Ecto neural progenitor cell (in vitro differentiated cells): Measurements from ENCODE around the gene OSBPL2.

Source experiments
- DNase-seq: peaks from one replicate; pipeline ENCODE4 v3.0.0-alpha.2; 2018; ENCODE audit warnings: low spot score

Gene OSBPL2

DNA sequence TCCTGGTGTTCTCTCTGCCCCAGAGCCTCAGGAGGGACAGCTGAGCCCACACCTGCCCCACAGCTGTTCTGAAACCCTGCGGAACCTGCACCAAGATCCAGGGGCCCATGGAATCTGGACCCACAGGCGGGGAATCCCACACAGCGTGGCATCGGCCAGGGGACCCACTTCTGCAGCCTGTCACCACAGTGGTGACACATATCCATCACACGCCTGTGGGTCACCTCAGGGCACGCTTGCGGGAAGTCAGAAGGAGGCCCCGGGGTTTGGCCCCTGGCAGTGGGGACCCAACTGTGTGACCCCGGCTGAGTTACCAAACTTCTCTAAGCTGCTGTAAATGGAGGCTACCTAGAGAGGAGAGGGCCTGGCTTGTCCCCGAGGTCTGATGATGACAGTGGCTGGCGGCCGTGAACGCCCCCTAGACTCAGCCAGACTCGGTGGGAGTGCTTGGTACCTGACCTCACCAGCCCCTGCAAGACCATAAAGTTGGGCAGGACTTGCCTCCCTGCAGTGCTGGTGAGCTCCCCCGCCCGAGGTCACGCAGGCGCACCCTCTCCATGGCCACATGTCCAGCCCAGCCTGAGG is 16.0 kb upstream of the OSBPL2 start:
- no peak for DNase-seq

DNA sequence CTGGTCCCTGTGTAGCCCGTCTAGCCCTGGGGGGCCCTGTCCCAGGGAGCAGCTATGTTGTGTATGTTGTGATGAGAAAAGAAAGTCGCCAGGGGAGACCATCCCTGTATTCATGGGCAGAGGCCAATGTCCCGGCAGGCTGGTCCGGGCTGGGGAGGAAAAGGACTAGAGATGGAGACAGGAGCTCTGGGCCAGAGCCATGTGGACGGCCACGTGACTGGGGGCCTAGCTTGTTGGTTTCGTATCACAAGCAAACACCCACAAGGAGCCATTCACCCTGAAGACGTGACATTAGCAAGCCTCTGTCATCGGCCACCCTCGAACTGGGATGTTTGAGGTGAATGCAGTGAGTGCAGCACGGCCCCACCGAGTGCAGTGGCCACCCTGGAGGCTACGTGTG is 15.3 kb upstream of the OSBPL2 start:
- DNase-seq = no peak

GRCh38 chr20:62223571-62223970 is 14.8 kb upstream of the OSBPL2 start:
- DNase-seq = no peak

DNA sequence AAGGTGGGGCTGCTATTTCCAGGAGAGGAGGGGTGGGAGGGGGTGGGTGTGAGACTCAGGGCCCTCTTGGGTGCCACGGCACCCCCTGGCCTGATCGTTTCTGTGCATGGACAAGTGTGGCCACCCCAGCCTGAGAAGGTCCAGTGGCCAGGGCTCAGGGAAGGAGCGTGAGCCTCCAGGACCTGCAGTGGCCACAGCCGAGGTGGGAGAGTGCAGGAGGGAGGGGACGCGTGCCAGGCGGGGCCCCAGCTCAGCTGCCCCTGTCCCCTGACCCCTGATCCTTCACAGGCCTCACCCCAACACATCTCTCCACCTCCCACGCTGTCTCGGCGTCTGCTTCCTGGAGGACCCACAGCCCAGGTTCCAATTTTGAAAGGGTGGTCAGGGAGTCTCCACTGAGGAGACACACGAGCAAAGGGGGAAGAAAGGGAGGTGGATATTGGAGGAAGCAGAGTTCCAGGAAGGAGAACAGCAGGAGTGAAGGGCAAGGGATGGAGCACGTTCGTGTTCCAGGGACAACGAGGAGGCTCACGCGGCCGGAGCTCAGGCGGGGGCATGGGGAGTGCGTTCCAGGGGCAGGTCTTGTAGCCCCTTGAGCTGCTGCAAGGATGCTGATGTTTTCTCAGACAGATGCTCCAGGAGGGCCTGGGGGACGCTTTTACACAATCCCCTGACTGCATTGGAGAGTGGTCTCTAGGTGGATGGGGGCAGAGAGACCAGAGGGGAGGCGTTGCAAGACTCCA is 14.0 kb upstream of the OSBPL2 start:
- DNase-seq = no peak

GRCh38 chr20:62225026-62225425 is 13.3 kb upstream of the OSBPL2 start:
- no peak for DNase-seq

DNA sequence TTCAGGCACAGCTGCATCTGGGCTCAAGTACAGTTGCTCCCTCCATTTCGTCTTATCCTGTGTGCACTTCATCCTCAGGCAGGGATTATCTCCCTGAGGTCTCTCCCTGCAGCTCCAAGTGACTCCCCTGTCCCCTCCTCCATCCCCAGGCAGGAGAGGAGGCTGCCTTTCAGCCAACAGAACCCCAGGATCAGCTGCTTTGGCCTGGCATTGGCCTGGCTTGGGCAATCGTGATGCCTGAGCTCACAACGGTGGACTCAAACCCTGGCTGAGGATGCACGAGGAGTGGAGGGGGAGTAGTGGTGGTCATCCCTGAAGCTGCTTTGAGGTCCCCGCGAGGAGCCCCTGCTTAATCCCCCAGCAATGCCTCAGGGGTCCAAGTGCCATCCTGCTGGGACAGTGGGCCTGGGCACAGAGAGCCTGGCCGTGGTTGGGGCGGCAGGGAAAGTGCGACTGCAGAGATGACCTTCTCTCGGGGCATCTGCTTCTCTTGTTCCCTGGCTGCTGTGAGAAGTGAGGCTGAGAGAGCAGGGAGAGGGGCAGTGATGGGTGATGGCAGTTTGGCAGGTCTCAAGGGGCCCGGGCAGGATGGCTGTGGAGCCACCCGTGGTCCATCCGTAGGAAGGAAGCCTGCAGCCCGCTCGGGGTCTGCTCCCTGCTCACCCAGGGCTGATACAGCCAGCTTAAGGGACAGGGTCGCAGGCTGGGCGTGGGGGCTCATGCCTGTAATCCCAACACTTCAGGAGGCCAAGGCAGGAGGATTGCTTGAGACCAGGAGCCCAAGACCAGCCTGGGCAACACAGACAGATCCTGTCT is 12.3 kb upstream of the OSBPL2 start:
- DNase-seq = no peak

GRCh38 chr20:62226707-62227590 is 11.4 kb upstream of the OSBPL2 start:
- DNase-seq = no peak

DNA sequence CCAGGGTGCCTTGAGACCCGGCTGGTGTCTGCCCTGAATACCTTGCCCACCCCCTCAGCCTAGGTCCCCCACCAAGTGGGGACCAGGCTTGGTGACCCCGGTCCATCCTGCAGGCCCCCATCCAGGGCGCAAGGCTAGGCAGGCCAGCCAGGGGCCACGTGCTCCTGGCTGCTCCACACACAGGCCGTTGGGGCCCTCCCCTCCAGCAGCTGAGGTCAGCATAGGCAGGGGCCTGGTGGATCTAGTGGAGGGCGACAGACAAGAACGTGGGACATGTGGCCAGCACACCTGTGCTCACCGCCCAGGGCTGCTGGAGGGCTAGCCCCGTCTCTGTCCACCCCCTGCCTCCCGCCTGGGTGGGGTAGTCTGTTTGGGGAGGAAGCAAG is 10.7 kb upstream of the OSBPL2 start:
- DNase-seq = no peak

- no peak for DNase-seq
These were observed 10.1 kb upstream of the OSBPL2 start for GRCh38 chr20:62227977-62228958.

- no peak for DNase-seq
These were observed 9.3 kb upstream of the OSBPL2 start for GRCh38 chr20:62228982-62229545.

DNA sequence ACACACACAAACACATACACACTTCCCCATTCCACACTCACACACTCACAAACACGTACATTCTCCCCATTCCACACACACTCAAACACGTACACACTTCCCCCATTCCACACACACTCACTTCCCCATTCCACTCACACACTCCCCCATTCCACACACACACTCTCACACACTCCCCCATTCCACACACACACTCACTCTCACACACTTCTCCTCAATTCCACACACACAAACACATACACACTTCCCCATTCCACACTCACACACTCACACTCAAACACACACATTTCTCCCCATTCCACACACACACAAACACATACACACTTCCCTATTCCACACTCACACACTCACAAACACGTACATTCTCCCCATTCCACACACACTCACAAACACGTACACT is 8.7 kb upstream of the OSBPL2 start:
- no peak for DNase-seq

DNA sequence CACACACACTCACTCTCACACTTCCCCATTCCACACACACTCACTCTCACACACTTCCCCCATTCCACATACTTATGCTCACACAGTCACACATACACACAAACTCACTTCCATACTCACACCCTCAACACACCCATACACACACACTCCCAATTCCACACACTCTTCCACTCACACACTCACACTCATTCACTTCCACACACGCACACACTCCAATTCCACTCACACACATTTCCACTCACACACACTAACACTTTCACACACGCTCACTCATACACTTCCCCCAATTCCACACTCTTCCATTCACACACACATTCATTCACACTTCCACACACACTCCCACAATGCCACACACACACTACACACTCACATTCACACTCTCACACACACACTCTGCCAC is 8.0 kb upstream of the OSBPL2 start:
- DNase-seq = no peak

- no peak for DNase-seq
These were observed 7.6 kb upstream of the OSBPL2 start for GRCh38 chr20:62230696-62231095.

- DNase-seq = no peak
These were observed 7.0 kb upstream of the OSBPL2 start for GRCh38 chr20:62231292-62231691.

GRCh38 chr20:62232194-62232593 is 6.1 kb upstream of the OSBPL2 start:
- DNase-seq = no peak

DNA sequence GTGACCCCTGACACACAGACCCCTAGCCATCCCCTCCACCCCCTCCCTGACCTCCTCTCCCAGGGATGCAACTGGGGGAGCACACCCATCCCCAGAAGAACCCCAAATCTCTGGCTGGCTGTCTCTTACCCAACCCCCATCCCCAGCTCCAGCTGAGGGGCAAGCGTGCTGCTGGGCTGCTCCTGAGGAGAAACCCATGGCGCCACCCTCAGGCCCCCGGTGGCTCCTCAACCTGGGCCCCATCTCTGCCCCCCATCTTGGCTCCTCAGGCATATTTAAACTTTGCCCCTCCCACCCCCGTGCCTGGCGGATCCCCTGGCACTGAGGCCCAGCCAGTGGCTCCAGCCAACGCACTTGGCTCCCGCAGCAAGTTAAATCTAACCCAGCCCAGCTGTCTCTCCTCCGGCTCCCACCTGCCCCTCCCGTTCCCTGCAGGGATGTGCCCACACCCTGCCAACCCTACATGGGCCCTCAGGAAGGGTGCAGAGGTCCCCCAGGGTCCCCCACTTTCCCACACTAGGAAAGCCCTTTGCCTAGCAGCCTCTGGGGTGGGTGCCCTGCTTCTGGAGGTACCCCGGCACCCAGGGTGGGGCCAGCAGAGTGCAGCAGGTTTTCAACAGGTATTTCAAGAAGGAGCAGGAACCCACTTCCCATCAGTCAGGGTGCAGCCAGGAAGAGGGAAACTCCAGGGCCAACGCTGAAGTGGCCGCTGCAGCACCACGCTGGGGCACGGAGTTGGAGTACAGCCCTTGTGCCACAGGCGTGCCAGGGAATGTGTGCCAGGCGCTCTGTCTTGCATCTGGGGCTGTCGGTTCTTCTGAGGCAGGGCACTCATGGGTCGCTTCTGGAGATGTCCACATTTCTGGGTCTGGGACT is 5.3 kb upstream of the OSBPL2 start:
- DNase-seq = no peak

DNA sequence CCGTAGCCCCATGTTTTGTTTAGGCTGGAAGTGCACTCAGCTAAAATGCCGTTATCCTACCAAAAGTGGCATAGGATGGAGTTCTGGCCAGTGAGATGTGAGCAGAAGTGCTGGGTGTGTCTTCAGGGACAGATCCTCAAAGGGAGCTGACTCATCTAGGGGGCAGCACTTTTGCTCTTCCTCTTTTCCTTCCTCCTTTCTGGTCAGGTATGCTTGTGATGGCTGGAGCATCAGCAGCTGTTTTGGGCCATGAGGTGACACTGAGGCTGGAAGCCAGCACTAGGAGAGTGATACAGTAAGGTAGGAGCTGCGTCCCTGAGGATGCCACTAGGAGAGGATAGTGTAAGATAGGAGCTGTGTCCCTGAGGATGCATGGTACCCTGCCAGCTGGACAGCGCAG is 4.6 kb upstream of the OSBPL2 start:
- no peak for DNase-seq

GRCh38 chr20:62234339-62234738 is 4.0 kb upstream of the OSBPL2 start:
- DNase-seq = no peak

GRCh38 chr20:62235001-62235776 is 3.1 kb upstream of the OSBPL2 start:
- DNase-seq = no peak
